Adrenal gland (tissue), 5 donors: ENCODE results near the gene ATP11A.

Source experiments
- CTCF ChIP-seq, 6 experiments: fragments of 450-650 bp in 4 of 6; fragments of 200-600 bp in 2 of 6; sonication (generic) in 1 of 6; IDR thresholded peaks; 1 replicate in 5 of 6; 2 replicates in 1 of 6; pipeline versions ENCODE4 v1.5.1 to v1.8.0; 2016 to 2021; ENCODE audit warnings: antibody characterized with exemption in 6 of 6, mild to moderate bottlenecking in 2 of 6, moderate library complexity in 1 of 6
- POLR2A ChIP-seq, 2 donors: fragments of 450-650 bp; IDR thresholded peaks; one replicate each; pipeline ENCODE4 v1.6.1; 2017; ENCODE audit warnings: antibody characterized with exemption in 2 of 2, mild to moderate bottlenecking in 2 of 2, moderate library complexity in 1 of 2
- donor health status: DM: no; HTN: no; CAD: no.

DNA sequence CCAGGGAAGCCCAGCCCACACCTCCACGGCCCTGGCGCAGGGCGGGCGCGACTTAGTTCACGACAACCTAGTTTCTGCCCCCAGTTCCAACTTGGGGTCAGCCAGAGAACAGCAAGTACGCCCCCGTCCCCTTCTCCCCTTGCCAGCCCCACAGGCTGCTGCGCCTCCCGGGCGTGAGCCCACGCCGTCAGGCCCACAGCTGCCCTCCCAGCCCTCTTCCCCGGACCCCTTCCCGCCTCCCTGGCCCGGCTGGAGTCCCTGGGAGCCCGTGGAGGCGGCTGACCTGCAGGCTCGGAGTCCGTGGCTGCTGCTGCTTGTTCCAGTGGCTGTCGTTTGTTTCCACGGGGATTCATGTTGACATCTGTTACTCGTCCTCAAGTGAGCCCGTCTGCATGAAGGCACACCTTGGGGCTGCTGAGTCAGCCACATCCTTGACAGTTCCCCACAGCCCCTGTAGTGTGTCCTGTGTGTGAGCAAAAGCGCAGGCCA, 86.0 kb downstream of the ATP11A start:
- TF ChIP-seq CTCF (IDR thresholded peaks at IDR 0.05), result no peak
- TF ChIP-seq POLR2A (IDR thresholded peaks at IDR 0.05), result no peak
